A673 (cell line): Measurements from ENCODE around the gene ATF4. TPM values are rescaled to one million over a fixed set of nuclear protein-coding genes. Genes with fewer than 3 reads are reported as not detected.

ENCODE experiments used
- BruUV-seq: library from RNA; stranded (reverse); fragments of 400-500 nt; replicated peaks from 2 replicates; lab custom pipeline; 2021; lab: Mats Ljungman, UMichigan
- CTCF ChIA-PET: fragments of 300-600 bp; sonication (Branson Sonifier 250); formaldehyde crosslinking; loops from one replicate; lab custom pipeline; 2022; ENCODE audit warnings: antibody characterized with exemption; lab: Charles Lee
- POLR2A ChIA-PET: fragments of 300-600 bp; sonication (Branson Sonifier 250); formaldehyde crosslinking; loops from one replicate; lab custom pipeline; 2022; ENCODE audit warnings: antibody characterized with exemption; ENCODE audit not compliant: low non-redundant PET; lab: Charles Lee
- DNase-seq: peaks from one replicate; pipeline ENCODE4 v3.0.0-alpha.2; 2015; ENCODE audit warnings: low spot score
- H3K27ac ChIP-seq: fragments of 200-600 bp; sonication (generic); 2 replicates; pipeline ENCODE4 v1.5.1; 2016; ENCODE audit warnings: mixed run types, low read depth, mild to moderate bottlenecking, mixed read lengths, antibody characterized with exemption, low read length; ENCODE audit not compliant: poor library complexity, severe bottlenecking
- H3K27me3 ChIP-seq: fragments of 200-600 bp; sonication (generic); replicated peaks from 2 replicates; pipeline ENCODE4 v1.6.1; 2017; ENCODE audit warnings: mixed run types, low read depth, mild to moderate bottlenecking, mixed read lengths, antibody characterized with exemption, low read length; ENCODE audit not compliant: insufficient read depth, poor library complexity
- H3K36me3 ChIP-seq: fragments of 200-600 bp; sonication (generic); 2 replicates; pipeline ENCODE4 v1.6.1; 2016; ENCODE audit warnings: mixed run types, mild to moderate bottlenecking, mixed read lengths, antibody characterized with exemption, low read length; ENCODE audit not compliant: insufficient read depth, poor library complexity, severe bottlenecking
- H3K4me1 ChIP-seq: fragments of 200-600 bp; sonication (generic); 2 replicates; pipeline ENCODE4 v1.6.1; 2017; ENCODE audit warnings: mixed run types, mild to moderate bottlenecking, mixed read lengths, antibody characterized with exemption, low read length; ENCODE audit not compliant: insufficient read depth, poor library complexity, severe bottlenecking
- H3K4me3 ChIP-seq: fragments of 200-600 bp; sonication (generic); 2 replicates; pipeline ENCODE4 v1.5.1; 2016; ENCODE audit warnings: low read depth, mixed run types, mild to moderate bottlenecking, mixed read lengths, low read length; ENCODE audit not compliant: poor library complexity, severe bottlenecking
- H3K9me3 ChIP-seq: fragments of 200-600 bp; sonication (generic); 2 replicates; pipeline ENCODE4 v1.6.1; 2016; ENCODE audit warnings: mixed run types, low read depth, mild to moderate bottlenecking, mixed read lengths, antibody characterized with exemption, low read length; ENCODE audit not compliant: poor library complexity, severe bottlenecking
- EZH2 ChIP-seq: fragments of 200-600 bp; sonication (generic); IDR thresholded peaks from 2 replicates; pipeline ENCODE4 v1.6.1; 2017; ENCODE audit warnings: borderline replicate concordance, low read depth, mild to moderate bottlenecking, mixed read lengths, antibody characterized with exemption, low read length; ENCODE audit not compliant: poor library complexity, severe bottlenecking
- intact Hi-C: fragments of 100-400 bp; cut with micrococcal nuclease; formaldehyde crosslinking; loops from one replicate; pipeline ENCODE4 v1.10.0; 2022; ENCODE audit not compliant: unreplicated experiment
- total RNA-seq: library from RNA; stranded (reverse); gene quantifications from 2 replicates; pipeline ENCODE4 v1.2.3, GENCODE V29; 2021
- TF ChIP-seq, protein P1 (sequence below): fragments of 300-800, 200-600 bp; sonication (generic); conservative IDR thresholded peaks from 2 replicates; pipeline ENCODE4 v1.5.1; 2017; ENCODE audit warnings: low read depth, mild to moderate bottlenecking, antibody characterized with exemption, low read length, moderate library complexity, mixed read lengths

ATF4 gene
- total RNA-seq, 1 experiment from 2014 or later: 476 TPM

DNA sequence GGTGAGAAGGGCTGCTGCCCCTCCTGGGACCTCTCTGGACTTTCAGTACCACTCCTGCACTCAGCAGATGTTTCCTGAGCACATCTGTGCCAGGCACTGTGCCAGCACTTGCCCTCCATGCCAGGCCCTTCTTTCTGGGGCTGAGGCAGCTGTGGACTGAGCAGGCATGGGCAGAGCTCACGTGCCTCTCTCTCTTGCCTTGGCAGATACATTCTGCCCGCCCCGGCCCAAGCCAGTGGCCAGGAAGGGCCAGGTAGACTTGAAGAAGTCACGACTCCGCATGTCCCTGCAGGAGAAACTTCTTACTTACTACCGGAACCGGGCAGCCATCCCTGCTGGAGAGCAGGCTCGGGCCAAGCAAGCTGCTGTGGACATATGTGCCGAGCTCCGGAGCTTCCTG is 8.3 kb upstream of the ATF4 start:
- no peak overlapping the region for H3K27ac ChIP-seq
- no peaks in the 10 kb centered on the region for H3K9me3 ChIP-seq
- POLR2A ChIA-PET: interaction anchor here (0.6 kb wide), 1 partner anchor 18 kb away, joined by 4 read pairs; no protein-coding TSS in a partner anchor
- TF ChIP-seq EZH2: no peak
- TF ChIP-seq, protein P1, sequence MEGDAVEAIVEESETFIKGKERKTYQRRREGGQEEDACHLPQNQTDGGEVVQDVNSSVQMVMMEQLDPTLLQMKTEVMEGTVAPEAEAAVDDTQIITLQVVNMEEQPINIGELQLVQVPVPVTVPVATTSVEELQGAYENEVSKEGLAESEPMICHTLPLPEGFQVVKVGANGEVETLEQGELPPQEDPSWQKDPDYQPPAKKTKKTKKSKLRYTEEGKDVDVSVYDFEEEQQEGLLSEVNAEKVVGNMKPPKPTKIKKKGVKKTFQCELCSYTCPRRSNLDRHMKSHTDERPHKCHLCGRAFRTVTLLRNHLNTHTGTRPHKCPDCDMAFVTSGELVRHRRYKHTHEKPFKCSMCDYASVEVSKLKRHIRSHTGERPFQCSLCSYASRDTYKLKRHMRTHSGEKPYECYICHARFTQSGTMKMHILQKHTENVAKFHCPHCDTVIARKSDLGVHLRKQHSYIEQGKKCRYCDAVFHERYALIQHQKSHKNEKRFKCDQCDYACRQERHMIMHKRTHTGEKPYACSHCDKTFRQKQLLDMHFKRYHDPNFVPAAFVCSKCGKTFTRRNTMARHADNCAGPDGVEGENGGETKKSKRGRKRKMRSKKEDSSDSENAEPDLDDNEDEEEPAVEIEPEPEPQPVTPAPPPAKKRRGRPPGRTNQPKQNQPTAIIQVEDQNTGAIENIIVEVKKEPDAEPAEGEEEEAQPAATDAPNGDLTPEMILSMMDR: no peak
- H3K4me3 ChIP-seq: no peak overlapping the region
- peaks cover 85% of the 10 kb centered on the region for H3K36me3 ChIP-seq
- H3K4me1 ChIP-seq: no peaks in the 10 kb centered on the region
- no peak for DNase-seq
- BruUV-seq: no TSS peak
- no peaks in the 10 kb centered on the region for H3K27me3 ChIP-seq
- CTCF ChIA-PET: no interaction called here
- intact Hi-C loops: no loop called here

DNA sequence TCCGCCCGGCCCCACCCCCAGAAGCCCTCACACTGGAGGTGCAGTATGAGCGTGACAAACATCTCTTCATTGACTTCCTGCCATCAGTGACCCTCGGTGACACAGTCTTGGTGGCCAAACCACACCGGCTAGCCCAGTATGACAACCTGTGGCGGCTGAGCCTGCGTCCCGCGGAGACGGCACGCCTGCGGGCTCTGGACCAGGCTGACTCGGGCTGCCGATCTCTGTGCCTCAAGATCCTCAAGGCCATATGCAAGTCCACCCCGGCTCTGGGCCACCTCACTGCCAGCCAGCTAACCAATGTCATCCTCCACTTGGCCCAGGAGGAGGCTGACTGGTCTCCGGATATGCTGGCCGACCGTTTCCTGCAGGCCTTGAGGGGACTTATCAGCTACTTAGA is 6.6 kb upstream of the ATF4 start:
- Histone ChIP-seq H3K4me3 (no peak overlapping the region), H3K36me3 (peaks cover 79% of the 10 kb centered on the region), H3K4me1 (peaks cover 8% of the 10 kb centered on the region), H3K27me3 (no peaks in the 10 kb centered on the region), H3K9me3 (no peaks in the 10 kb centered on the region), H3K27ac (no peak overlapping the region)
- no TSS peak for BruUV-seq
- ChIA-PET POLR2A (no interaction called here), CTCF (interaction anchor here (1.4 kb wide), 1 partner anchor 114 kb away, joined by 3 read pairs; the partner anchor contains the start of gene TAB1)
- no peak for DNase-seq
- TF ChIP-seq EZH2: no peak
- TF ChIP-seq, protein P1: no peak
- intact Hi-C loops: no loop called here

DNA sequence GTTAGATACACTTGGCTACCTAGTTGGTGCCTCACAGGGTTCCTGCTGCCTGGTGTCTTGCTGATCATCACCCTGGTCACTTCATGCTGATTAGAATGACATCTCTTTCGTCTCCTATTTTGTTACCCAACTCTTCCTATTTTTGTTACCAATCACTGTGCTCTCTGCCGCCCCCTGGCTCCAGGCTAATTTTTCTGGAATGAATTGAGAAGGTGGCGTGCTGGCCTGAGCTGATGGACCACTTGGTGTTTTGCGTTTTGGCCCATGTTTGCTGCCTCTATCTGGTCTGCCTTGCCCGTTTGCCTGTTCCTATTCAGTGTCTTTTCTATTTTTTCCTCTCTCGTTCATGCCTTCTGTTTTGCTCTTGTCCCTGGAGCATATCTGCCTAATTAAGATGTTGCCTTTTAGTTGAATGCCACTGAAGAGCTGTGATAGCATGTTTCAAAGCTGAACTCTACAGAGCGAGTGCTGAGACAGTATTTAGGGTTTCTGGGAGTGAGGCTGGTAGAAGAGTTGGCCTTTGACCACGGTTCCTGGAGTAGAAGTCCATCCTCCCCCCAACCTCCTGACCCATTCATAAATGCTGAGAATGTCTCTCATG is 5.9 kb upstream of the ATF4 start:
- H3K27ac ChIP-seq: no peak overlapping the region
- TF ChIP-seq, protein P1: peak; percentile 87
- no peak for TF ChIP-seq EZH2
- TSS peak; percentile 13 for BruUV-seq
- no peaks in the 10 kb centered on the region for H3K9me3 ChIP-seq
- ChIA-PET POLR2A (interaction anchor here (0.7 kb wide), 1 partner anchor 10 kb away, joined by 3 read pairs; no protein-coding TSS in a partner anchor), CTCF (interaction anchor here (0.6 to 1.4 kb wide), 4 partner anchors 12 to 270 kb away, joined by 3 to 4 read pairs (median 4); partner anchors contain the start of genes MIEF1, PDGFB and TAB1)
- no peaks in the 10 kb centered on the region for H3K27me3 ChIP-seq
- peak; percentile 68 for DNase-seq
- peaks cover 13% of the 10 kb centered on the region for H3K4me1 ChIP-seq
- intact Hi-C loops: no loop called here
- peaks cover 75% of the 10 kb centered on the region for H3K36me3 ChIP-seq
- no peak overlapping the region for H3K4me3 ChIP-seq
